ENCODE data around the gene CD180.

DNA sequence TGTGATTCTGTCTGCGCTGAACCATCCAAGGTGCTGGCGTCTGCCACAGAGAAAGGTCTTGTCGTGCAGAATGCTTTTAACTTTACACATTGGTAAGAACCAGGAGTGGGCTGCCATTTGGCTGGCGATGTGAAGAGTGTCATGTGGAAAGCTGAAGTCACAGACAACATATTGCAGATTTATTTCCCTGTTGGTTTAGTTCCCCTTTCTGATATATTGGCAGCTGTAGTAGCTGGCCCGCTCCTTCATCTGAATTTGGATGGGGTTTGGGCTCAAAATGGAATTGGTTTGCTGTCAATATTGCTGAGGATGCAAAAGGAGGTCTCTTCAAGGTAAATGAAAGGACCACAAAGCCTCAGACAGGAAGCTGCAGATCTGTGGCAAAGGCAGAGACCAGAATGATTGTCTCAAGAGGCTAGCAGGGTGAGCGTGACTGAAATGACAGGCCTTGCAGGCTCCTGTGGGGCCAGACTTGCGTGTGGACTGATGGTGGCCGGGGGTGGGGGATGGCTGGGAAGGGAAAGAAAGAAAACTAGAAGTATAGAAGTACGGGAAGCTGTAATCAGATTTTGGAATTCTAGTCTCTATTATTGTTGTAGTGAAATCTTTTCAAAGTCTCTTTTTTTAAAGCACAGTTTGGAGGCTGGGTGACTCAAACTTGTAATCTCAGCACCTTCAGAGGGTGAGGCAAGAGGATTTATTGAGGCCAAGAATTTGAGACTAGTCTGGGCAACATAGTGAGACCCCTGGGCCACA lies 25.1 kb upstream of the CD180 start:
- TF ChIP-seq, protein P1, sequence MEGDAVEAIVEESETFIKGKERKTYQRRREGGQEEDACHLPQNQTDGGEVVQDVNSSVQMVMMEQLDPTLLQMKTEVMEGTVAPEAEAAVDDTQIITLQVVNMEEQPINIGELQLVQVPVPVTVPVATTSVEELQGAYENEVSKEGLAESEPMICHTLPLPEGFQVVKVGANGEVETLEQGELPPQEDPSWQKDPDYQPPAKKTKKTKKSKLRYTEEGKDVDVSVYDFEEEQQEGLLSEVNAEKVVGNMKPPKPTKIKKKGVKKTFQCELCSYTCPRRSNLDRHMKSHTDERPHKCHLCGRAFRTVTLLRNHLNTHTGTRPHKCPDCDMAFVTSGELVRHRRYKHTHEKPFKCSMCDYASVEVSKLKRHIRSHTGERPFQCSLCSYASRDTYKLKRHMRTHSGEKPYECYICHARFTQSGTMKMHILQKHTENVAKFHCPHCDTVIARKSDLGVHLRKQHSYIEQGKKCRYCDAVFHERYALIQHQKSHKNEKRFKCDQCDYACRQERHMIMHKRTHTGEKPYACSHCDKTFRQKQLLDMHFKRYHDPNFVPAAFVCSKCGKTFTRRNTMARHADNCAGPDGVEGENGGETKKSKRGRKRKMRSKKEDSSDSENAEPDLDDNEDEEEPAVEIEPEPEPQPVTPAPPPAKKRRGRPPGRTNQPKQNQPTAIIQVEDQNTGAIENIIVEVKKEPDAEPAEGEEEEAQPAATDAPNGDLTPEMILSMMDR (IDR thresholded peaks at IDR 0.05; ENCODE audit: low read length): no peak
- no peak for TF ChIP-seq EZH2 (IDR thresholded peaks at IDR 0.05; ENCODE audit: borderline replicate concordance, low read length)
